ENCODE measurements around the gene RCOR3.
"Not testable (repeated sequence)": the region's sequence is repeated elsewhere in the genome, so short reads cannot be mapped to it uniquely, and the experiment has no call there.

Gene RCOR3

GRCh38 chr1:211341999-211342398 lies 82.8 kb downstream of the RCOR3 start:
- no peak for DNase-seq

- DNase-seq = no peak
Measured at GRCh38 chr1:211343607-211344006, 84.4 kb downstream of the RCOR3 start.

GRCh38 chr1:211344152-211344618 lies 85.0 kb downstream of the RCOR3 start:
- DNase-seq = no peak

GRCh38 chr1:211345719-211346118 lies 86.6 kb downstream of the RCOR3 start:
- DNase-seq = peak; percentile 44

GRCh38 chr1:211347077-211347844 lies 88.1 kb downstream of the RCOR3 start:
- peak; percentile 53 for DNase-seq

GRCh38 chr1:211348547-211348946 lies 89.4 kb downstream of the RCOR3 start:
- DNase-seq = peak; percentile 38

GRCh38 chr1:211349741-211350140 lies 90.6 kb downstream of the RCOR3 start:
- no peak for DNase-seq

GRCh38 chr1:211352055-211352454 lies 92.9 kb downstream of the RCOR3 start:
- DNase-seq = not testable (repeated sequence)

- no peak for DNase-seq
Measured at GRCh38 chr1:211352465-211352864, 93.3 kb downstream of the RCOR3 start.

- peak; percentile 56 for DNase-seq
Measured at GRCh38 chr1:211352985-211353515, 93.9 kb downstream of the RCOR3 start.

GRCh38 chr1:211353562-211354212 lies 94.5 kb downstream of the RCOR3 start:
- DNase-seq = no peak

GRCh38 chr1:211355873-211356272 lies 96.7 kb downstream of the RCOR3 start:
- DNase-seq = no peak

- no peak for DNase-seq
Measured at GRCh38 chr1:211356723-211357407, 97.7 kb downstream of the RCOR3 start.

- no peak for DNase-seq
Measured at GRCh38 chr1:211358685-211359084, 99.5 kb downstream of the RCOR3 start.

GRCh38 chr1:211359876-211360275 lies 100.7 kb downstream of the RCOR3 start:
- DNase-seq = no peak

- DNase-seq = no peak
Measured at GRCh38 chr1:211361202-211361601, 102.0 kb downstream of the RCOR3 start.
